DOHH2 (cell line): ENCODE results near the gene RNF207.

Experiments
- H3F3A ChIP-seq: fragments of 200-600 bp; sonication (generic), shearing (Covaris generic); 2 replicates; pipeline ENCODE4 v1.6.0; 2016; ENCODE audit warnings: antibody characterized with exemption, mild to moderate bottlenecking; ENCODE audit not compliant: control insufficient read depth, insufficient read depth
- H3K27ac ChIP-seq: fragments of 200-600 bp; sonication (generic); 2 replicates; pipeline ENCODE4 v1.5.1; 2014; ENCODE audit warnings: low read depth, mild to moderate bottlenecking, low read length, moderate library complexity
- H3K27me3 ChIP-seq: fragments of 200-600 bp; sonication (generic); 2 replicates; pipeline ENCODE4 v1.6.1; 2014; ENCODE audit warnings: mild to moderate bottlenecking, low read length, mixed read lengths; ENCODE audit not compliant: control insufficient read depth
- H3K36me3 ChIP-seq: fragments of 200-600 bp; sonication (generic); 2 replicates; pipeline ENCODE4 v1.6.1; 2014; ENCODE audit warnings: mild to moderate bottlenecking, low read length, moderate library complexity, mixed read lengths; ENCODE audit not compliant: control insufficient read depth
- H3K4me1 ChIP-seq: fragments of 200-600 bp; sonication (generic); 2 replicates; pipeline ENCODE4 v1.6.1; 2014; ENCODE audit warnings: mild to moderate bottlenecking, low read length, mixed read lengths; ENCODE audit not compliant: control insufficient read depth
- H3K4me2 ChIP-seq: fragments of 200-600 bp; sonication (generic); 2 replicates; pipeline ENCODE4 v1.6.0; 2014; ENCODE audit warnings: mild to moderate bottlenecking, low read length, moderate library complexity
- H3K4me3 ChIP-seq: fragments of 200-600 bp; sonication (generic); 2 replicates; pipeline ENCODE4 v1.5.1; 2014; ENCODE audit warnings: mild to moderate bottlenecking, low read length, mixed read lengths
- H3K79me2 ChIP-seq: fragments of 200-600 bp; sonication (generic); 2 replicates; pipeline ENCODE4 v1.6.1; 2014; ENCODE audit warnings: mild to moderate bottlenecking, low read length, mixed read lengths; ENCODE audit not compliant: control insufficient read depth
- H3K9me2 ChIP-seq: fragments of 200-600 bp; sonication (generic); replicated peaks from 2 replicates; pipeline ENCODE4 v1.6.1; 2014; ENCODE audit warnings: mild to moderate bottlenecking, low read length, mixed read lengths; ENCODE audit not compliant: control insufficient read depth
- H3K9me3 ChIP-seq: fragments of 200-600 bp; sonication (generic); 2 replicates; pipeline ENCODE4 v1.6.1; 2014; ENCODE audit warnings: antibody characterized with exemption, low read length, mixed read lengths; ENCODE audit not compliant: control insufficient read depth, insufficient read depth
- H4K20me1 ChIP-seq: fragments of 200-600 bp; sonication (generic); 2 replicates; pipeline ENCODE4 v1.6.0; 2014; ENCODE audit warnings: low read depth, mild to moderate bottlenecking, antibody characterized with exemption, low read length, moderate library complexity; ENCODE audit not compliant: control insufficient read depth, insufficient read depth
- CTCF ChIP-seq: fragments of 200-600 bp; sonication (generic); IDR thresholded peaks from one replicate; pipeline ENCODE4 v1.5.1; 2014; ENCODE audit warnings: antibody characterized with exemption, mild to moderate bottlenecking, low read depth, low read length; ENCODE audit not compliant: poor library complexity, severe bottlenecking
- EZH2phosphoT487 ChIP-seq: fragments of 200-600 bp; sonication (generic); IDR thresholded peaks from 2 replicates; pipeline ENCODE4 v1.6.1; 2017; ENCODE audit warnings: borderline replicate concordance, mild to moderate bottlenecking, antibody characterized with exemption, low read length, moderate library complexity, mixed read lengths

RNF207 gene

GRCh38 chr1:6163191-6163972 lies 42.5 kb upstream of the RNF207 start:
- TF ChIP-seq EZH2phosphoT487: no peak
- TF ChIP-seq CTCF: no peak
- Histone ChIP-seq H4K20me1 (no peaks in the 10 kb centered on the region), H3K4me1 (no peaks in the 10 kb centered on the region)

GRCh38 chr1:6163973-6164617 lies 41.8 kb upstream of the RNF207 start:
- Histone ChIP-seq H3K9me2 (no peaks in the 10 kb centered on the region), H3K27me3 (no peaks in the 10 kb centered on the region), H3K79me2 (no peaks in the 10 kb centered on the region), H3K4me1 (no peaks in the 10 kb centered on the region), H3K4me3 (no peak overlapping the region), H3K4me2 (no peak overlapping the region), H4K20me1 (no peaks in the 10 kb centered on the region), H3F3A (no peaks in the 10 kb centered on the region), H3K36me3 (no peaks in the 10 kb centered on the region), H3K27ac (no peak overlapping the region), H3K9me3 (no peaks in the 10 kb centered on the region)
- TF ChIP-seq CTCF (no peak), EZH2phosphoT487 (no peak)

More at GRCh38 chr1:6163191-6163972, 42.5 kb upstream of the RNF207 start:
- Histone ChIP-seq H3K36me3 (no peaks in the 10 kb centered on the region), H3K79me2 (no peaks in the 10 kb centered on the region), H3K4me2 (no peak overlapping the region), H3K9me3 (no peaks in the 10 kb centered on the region), H3K27ac (no peak overlapping the region), H3K27me3 (no peaks in the 10 kb centered on the region), H3K4me3 (no peak overlapping the region), H3K9me2 (no peaks in the 10 kb centered on the region), H3F3A (no peaks in the 10 kb centered on the region)

- no peaks in the 10 kb centered on the region for H3K27me3 ChIP-seq
Observed at GRCh38 chr1:6165027-6165426, 40.9 kb upstream of the RNF207 start.

GRCh38 chr1:6165441-6165985 lies 40.4 kb upstream of the RNF207 start:
- no peak overlapping the region for H3K4me2 ChIP-seq
- no peak overlapping the region for H3K27ac ChIP-seq
- no peaks in the 10 kb centered on the region for H3F3A ChIP-seq
- H3K4me3 ChIP-seq: no peak overlapping the region
- H4K20me1 ChIP-seq: no peaks in the 10 kb centered on the region
- no peaks in the 10 kb centered on the region for H3K9me3 ChIP-seq
- no peak for TF ChIP-seq CTCF
- no peak for TF ChIP-seq EZH2phosphoT487
- no peaks in the 10 kb centered on the region for H3K4me1 ChIP-seq
- H3K36me3 ChIP-seq: no peaks in the 10 kb centered on the region
- no peaks in the 10 kb centered on the region for H3K27me3 ChIP-seq
- no peaks in the 10 kb centered on the region for H3K79me2 ChIP-seq
- H3K9me2 ChIP-seq: no peaks in the 10 kb centered on the region

More at GRCh38 chr1:6165027-6165426, 40.9 kb upstream of the RNF207 start:
- Histone ChIP-seq H3K9me2 (no peaks in the 10 kb centered on the region), H3K9me3 (no peaks in the 10 kb centered on the region), H3K4me2 (no peak overlapping the region), H3K36me3 (no peaks in the 10 kb centered on the region), H3K79me2 (no peaks in the 10 kb centered on the region), H4K20me1 (no peaks in the 10 kb centered on the region), H3K27ac (no peak overlapping the region), H3F3A (no peaks in the 10 kb centered on the region), H3K4me1 (no peaks in the 10 kb centered on the region), H3K4me3 (no peak overlapping the region)
- no peak for TF ChIP-seq EZH2phosphoT487
